T-cell (primary cell): ENCODE measurements around the gene STRN3. TPM values are rescaled to one million over a fixed set of nuclear protein-coding genes. Genes with fewer than 3 reads are reported as not detected.

Source experiments
- ATAC-seq, 4 experiments: fragments of 200-7000 bp in 3 of 4; fragments of 150-1000 bp in 1 of 4; cut with Tn5 transposase; replicated peaks in 1 of 4; 1 replicate in 3 of 4; 2 replicates in 1 of 4; pipeline ENCODE4 v1.10.0; 2021; ENCODE audit warnings: moderate library complexity in 3 of 4, mild to moderate bottlenecking in 2 of 4, moderate number of reproducible peaks in 1 of 4
- CTCF ChIA-PET, 2 donors: fragments of 300-600 bp; sonication (Branson Sonifier 250); formaldehyde crosslinking; loops; one replicate each; lab custom pipeline; 2022; ENCODE audit warnings: antibody characterized with exemption in 2 of 2; lab: Charles Lee
- POLR2A ChIA-PET, 2 donors: fragments of 300-600 bp; sonication (Branson Sonifier 250); formaldehyde crosslinking; loops; one replicate each; lab custom pipeline; 2022; ENCODE audit warnings: antibody characterized with exemption in 2 of 2; lab: Charles Lee
- DNase-seq, 35 experiments: peaks; one replicate each; pipeline versions ENCODE4 v3.0.0 to v3.0.0-alpha.2; 2013 to 2023
- H3K27ac ChIP-seq: one replicate; pipeline ENCODE4 v1.5.1; 2013; ENCODE audit warnings: low read length
- H3K27me3 ChIP-seq, 2 experiments: replicated peaks in 1 of 2; 1 replicate in 1 of 2; 2 replicates in 1 of 2; pipeline versions ENCODE4 v1.6.1 to v1.7.0; 2013; ENCODE audit warnings: low read length in 1 of 2, mixed read lengths in 1 of 2; ENCODE audit not compliant: control insufficient read depth in 2 of 2, insufficient read depth in 2 of 2; ENCODE audit errors: extremely low read depth in 1 of 2
- H3K36me3 ChIP-seq, 2 donors: 1 replicate in 1 of 2; 2 replicates in 1 of 2; pipeline versions ENCODE4 v1.6.1 to v1.7.0; 2013; ENCODE audit warnings: low read length in 1 of 2; ENCODE audit not compliant: control insufficient read depth in 2 of 2, insufficient read depth in 1 of 2; ENCODE audit errors: extremely low read depth in 1 of 2
- H3K4me1 ChIP-seq, 2 experiments: 1 replicate in 1 of 2; 2 replicates in 1 of 2; pipeline versions ENCODE4 v1.6.1 to v1.7.0; 2013; ENCODE audit warnings: low read length in 2 of 2, mixed read lengths in 1 of 2; ENCODE audit not compliant: insufficient read depth in 2 of 2, control insufficient read depth in 1 of 2; ENCODE audit errors: extremely low read depth in 1 of 2
- H3K4me3 ChIP-seq, 2 donors: 1 replicate in 1 of 2; 2 replicates in 1 of 2; pipeline versions ENCODE4 v1.5.1 to v1.7.0; 2013; ENCODE audit warnings: mild to moderate bottlenecking in 2 of 2, low read length in 1 of 2, moderate library complexity in 1 of 2; ENCODE audit not compliant: control insufficient read depth in 1 of 2; ENCODE audit errors: extremely low read depth in 1 of 2
- H3K9me3 ChIP-seq: 2 replicates; pipeline ENCODE4 v1.7.0; 2013
- H3K27ac Mint-ChIP-seq, 2 donors: one replicate each; pipeline ENCODE4 v1.8.0; 2020 to 2021; ENCODE audit warnings: mild to moderate bottlenecking in 2 of 2, mixed read lengths in 2 of 2
- H3K27me3 Mint-ChIP-seq, 2 donors: one replicate each; pipeline ENCODE4 v1.8.0; 2021 to 2022; ENCODE audit warnings: mixed read lengths in 2 of 2
- H3K36me3 Mint-ChIP-seq: one replicate; pipeline ENCODE4 v1.8.0; 2021; ENCODE audit warnings: mixed read lengths
- H3K4me1 Mint-ChIP-seq, 3 donors: one replicate each; pipeline ENCODE4 v1.8.0; 2020 to 2022; ENCODE audit warnings: mixed read lengths in 3 of 3, mild to moderate bottlenecking in 1 of 3
- H3K4me3 Mint-ChIP-seq, 3 donors: one replicate each; pipeline ENCODE4 v1.8.0; 2020 to 2022; ENCODE audit warnings: mild to moderate bottlenecking in 3 of 3, mixed read lengths in 3 of 3, moderate library complexity in 3 of 3
- H3K9me3 Mint-ChIP-seq, 3 donors: one replicate each; pipeline ENCODE4 v1.8.0; 2020 to 2022; ENCODE audit warnings: mixed read lengths in 3 of 3
- WGBS: methylation state at CpG from one replicate; pipeline ENCODE4 v1.1.5; 2013; ENCODE audit warnings: missing lambda C conversion rate; ENCODE audit not compliant: insufficient coverage; 5-methylcytosine and 5-hydroxymethylcytosine counted together
- total RNA-seq, 35 experiments: library from RNA in 6 of 35; stranded (reverse) in 6 of 35; fragments of 120-200 nt in 1 of 35; gene quantifications; one replicate each; pipeline versions ENCODE4 v1.2.1 to v1.2.4 and lab custom pipeline; 2013 to 2026

STRN3 gene
- total RNA-seq, 5 donors from 2014 or later (not counting 1 experiment from before 2014, with no cell fraction given): 18.4 to 31.4 (median 21.5) TPM

- Histone ChIP-seq H3K27me3 (no peaks in the 10 kb centered on the region), H3K4me1 (peaks cover 9 to 11% of the 10 kb centered on the region in 2 experiments), H3K9me3 (no peaks in the 10 kb centered on the region), H3K4me3 (no peak overlapping the region), H3K36me3 (peaks cover 3 to 5% of the 10 kb centered on the region in 2 donors), H3K27ac (no peak overlapping the region)
- H3K4me1 Mint-ChIP-seq: peaks cover 51 to 59% (median 52%) of the 10 kb centered on the region in 3 donors
- peaks cover 22% of the 10 kb centered on the region for H3K36me3 Mint-ChIP-seq
- H3K4me3 Mint-ChIP-seq: no peak overlapping the region
- H3K27ac Mint-ChIP-seq: peak overlapping the region in 1 of 2 donors; percentile 72
- WGBS: no CpG with 5 or more reads among the region's 2 CpGs
- no peaks in the 10 kb centered on the region for H3K9me3 Mint-ChIP-seq
- CTCF ChIA-PET: interaction anchor here (0.6 to 1.2 kb wide), 5 partner anchors 11 to 401 kb away, joined by 3 to 5 read pairs (median 4); no protein-coding TSS in a partner anchor
- ATAC-seq (no peak), DNase-seq (no peak)
- H3K27me3 Mint-ChIP-seq: no peaks in the 10 kb centered on the region
- POLR2A ChIA-PET: interaction anchor here in 1 of 2 donors (0.6 to 0.7 kb wide), 2 partner anchors 39 to 110 kb away, joined by 5 to 7 read pairs; no protein-coding TSS in a partner anchor
Observed at GRCh38 chr14:31022386-31022785, 3.8 kb downstream of the STRN3 start.

GRCh38 chr14:31021576-31021949, 4.6 kb downstream of the STRN3 start:
- H3K4me1 ChIP-seq: peaks cover 3 to 11% of the 10 kb centered on the region in 2 experiments
- peaks cover 22% of the 10 kb centered on the region for H3K36me3 Mint-ChIP-seq
- no peak overlapping the region for H3K27ac ChIP-seq
- H3K9me3 Mint-ChIP-seq: no peaks in the 10 kb centered on the region
- H3K4me3 ChIP-seq: no peak overlapping the region
- no peak for ATAC-seq
- no peak overlapping the region for H3K4me3 Mint-ChIP-seq
- no peaks in the 10 kb centered on the region for H3K27me3 Mint-ChIP-seq
- H3K9me3 ChIP-seq: no peaks in the 10 kb centered on the region
- peaks cover 43 to 52% (median 44%) of the 10 kb centered on the region in 3 donors for H3K4me1 Mint-ChIP-seq
- POLR2A ChIA-PET: interaction anchor here in 1 of 2 donors (0.7 kb wide), 1 partner anchor 38 kb away, joined by 5 read pairs; no protein-coding TSS in a partner anchor
- peaks cover 3 to 5% of the 10 kb centered on the region in 2 donors for H3K36me3 ChIP-seq
- 97% methylated on average over 4 of the region's 4 CpGs for WGBS
- CTCF ChIA-PET: interaction anchor here (0.6 to 1.0 kb wide), 3 partner anchors 10 to 173 kb away, joined by 4 read pairs; no protein-coding TSS in a partner anchor
- H3K27me3 ChIP-seq: no peaks in the 10 kb centered on the region
- no peak for DNase-seq
- H3K27ac Mint-ChIP-seq: peak overlapping the region in 1 of 2 donors; percentile 15

- POLR2A ChIA-PET: no interaction called here
- Mint-ChIP-seq H3K9me3 (no peaks in the 10 kb centered on the region), H3K36me3 (peaks cover 22% of the 10 kb centered on the region), H3K27ac (peak overlapping the region in 1 of 2 donors; percentile 15), H3K27me3 (no peaks in the 10 kb centered on the region), H3K4me3 (no peak overlapping the region), H3K4me1 (peaks cover 45 to 55% (median 46%) of the 10 kb centered on the region in 3 donors)
- no CpG with 5 or more reads among the region's 8 CpGs for WGBS
- Histone ChIP-seq H3K9me3 (no peaks in the 10 kb centered on the region), H3K4me1 (peaks cover 3 to 11% of the 10 kb centered on the region in 2 experiments), H3K27ac (no peak overlapping the region), H3K4me3 (no peak overlapping the region), H3K27me3 (no peaks in the 10 kb centered on the region), H3K36me3 (peaks cover 3 to 5% of the 10 kb centered on the region in 2 donors)
- CTCF ChIA-PET: interaction anchor here in 1 of 2 donors (0.6 kb wide), 1 partner anchor 174 kb away, joined by 4 read pairs; no protein-coding TSS in a partner anchor
- DNase-seq (no peak), ATAC-seq (no peak)
Observed at GRCh38 chr14:31020834-31021575, 5.2 kb downstream of the STRN3 start.

DNA sequence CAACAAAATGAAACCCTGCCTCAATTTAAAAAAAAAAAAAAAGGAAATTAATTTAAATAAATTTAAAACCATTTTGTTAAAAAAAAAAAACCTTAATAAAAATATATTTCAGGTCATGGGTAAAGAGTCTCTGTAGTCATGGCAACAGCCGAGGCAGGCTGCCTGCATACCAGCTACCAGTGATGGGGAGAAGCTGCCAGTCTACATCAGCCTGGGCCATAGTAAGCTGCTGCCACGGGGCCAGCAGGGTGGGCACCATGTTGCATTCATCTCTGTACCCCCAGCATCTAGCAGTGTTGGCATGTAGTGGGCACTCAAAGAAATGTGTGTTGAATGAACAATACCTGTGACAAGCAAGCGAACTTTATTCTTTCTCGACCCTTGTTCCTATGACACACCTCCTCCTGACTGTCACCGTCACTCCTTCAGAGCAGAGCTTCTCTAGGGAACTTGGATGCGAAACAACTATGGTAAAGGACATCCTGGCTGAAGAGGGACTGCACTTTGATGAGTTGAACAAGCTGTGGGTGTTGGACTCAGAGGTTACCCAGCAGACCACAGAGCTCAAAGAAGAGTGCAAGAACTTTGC, 8.0 kb downstream of the STRN3 start:
- peaks cover 5 to 6% of the 10 kb centered on the region in 2 donors for H3K36me3 ChIP-seq
- H3K4me3 Mint-ChIP-seq: no peak overlapping the region
- WGBS: 100% methylated on average over 1 of the region's 6 CpGs
- H3K27me3 ChIP-seq: no peaks in the 10 kb centered on the region
- ATAC-seq (no peak), DNase-seq (no peak)
- ChIA-PET CTCF (no interaction called here), POLR2A (interaction anchor here in 1 of 2 donors (0.9 kb wide), 1 partner anchor 10 kb away, joined by 3 read pairs; no protein-coding TSS in a partner anchor)
- no peak overlapping the region for H3K27ac ChIP-seq
- no peaks in the 10 kb centered on the region for H3K27me3 Mint-ChIP-seq
- no peaks in the 10 kb centered on the region for H3K9me3 Mint-ChIP-seq
- no peaks in the 10 kb centered on the region for H3K9me3 ChIP-seq
- no peak overlapping the region for H3K27ac Mint-ChIP-seq
- no peak overlapping the region for H3K4me3 ChIP-seq
- H3K4me1 Mint-ChIP-seq: peaks cover 37 to 43% (median 38%) of the 10 kb centered on the region in 3 donors
- peaks cover 23% of the 10 kb centered on the region for H3K36me3 Mint-ChIP-seq
- H3K4me1 ChIP-seq: no peaks in the 10 kb centered on the region

GRCh38 chr14:31013841-31014240, 12.3 kb downstream of the STRN3 start:
- 100% methylated on average over 3 of the region's 4 CpGs for WGBS

GRCh38 chr14:31010935-31011334, 15.2 kb downstream of the STRN3 start:
- H3K9me3 ChIP-seq: no peaks in the 10 kb centered on the region
- Mint-ChIP-seq H3K9me3 (no peaks in the 10 kb centered on the region), H3K4me3 (no peak overlapping the region), H3K36me3 (peaks cover 14% of the 10 kb centered on the region), H3K4me1 (peaks cover 21 to 28% (median 25%) of the 10 kb centered on the region in 3 donors), H3K27me3 (no peaks in the 10 kb centered on the region), H3K27ac (no peak overlapping the region)
- H3K36me3 ChIP-seq: peaks cover 2 to 10% of the 10 kb centered on the region in 2 donors
- no peaks in the 10 kb centered on the region for H3K4me1 ChIP-seq
- DNase-seq (no peak), ATAC-seq (no peak)
- H3K27ac ChIP-seq: no peak overlapping the region
- CTCF ChIA-PET: no interaction called here
- WGBS: 100% methylated on average over 2 of the region's 3 CpGs
- H3K4me3 ChIP-seq: no peak overlapping the region
- POLR2A ChIA-PET: interaction anchor here in 1 of 2 donors (0.6 kb wide), 1 partner anchor 23 kb away, joined by 3 read pairs; no protein-coding TSS in a partner anchor
- H3K27me3 ChIP-seq: no peaks in the 10 kb centered on the region

More at GRCh38 chr14:31013841-31014240, 12.3 kb downstream of the STRN3 start:
- H3K27me3 ChIP-seq: no peaks in the 10 kb centered on the region
- H3K4me1 ChIP-seq: no peaks in the 10 kb centered on the region
- Mint-ChIP-seq H3K4me3 (no peak overlapping the region), H3K4me1 (peaks cover 20 to 30% (median 26%) of the 10 kb centered on the region in 3 donors), H3K27me3 (no peaks in the 10 kb centered on the region), H3K27ac (no peak overlapping the region), H3K36me3 (peaks cover 20% of the 10 kb centered on the region), H3K9me3 (no peaks in the 10 kb centered on the region)
- no peaks in the 10 kb centered on the region for H3K9me3 ChIP-seq
- peaks cover 2 to 12% of the 10 kb centered on the region in 2 donors for H3K36me3 ChIP-seq
- H3K27ac ChIP-seq: no peak overlapping the region
- no peak for DNase-seq
- CTCF ChIA-PET: interaction anchor here in 1 of 2 donors (1.0 kb wide), 1 partner anchor 16 kb away, joined by 4 read pairs; no protein-coding TSS in a partner anchor
- H3K4me3 ChIP-seq: no peak overlapping the region
- ATAC-seq: no peak
- POLR2A ChIA-PET: interaction anchor here in 1 of 2 donors (0.6 kb wide), 1 partner anchor 12 kb away, joined by 6 read pairs; the partner anchor contains the start of gene STRN3
